B cell (primary cell): Measurements from ENCODE around the gene OR52N1.

Source experiments
- EZH2 ChIP-seq: IDR thresholded peaks from 2 replicates; pipeline ENCODE4 v1.6.1; 2012; ENCODE audit warnings: borderline replicate concordance, low read depth, mild to moderate bottlenecking, moderate library complexity, low read length; ENCODE audit not compliant: insufficient read depth, poor library complexity, severe bottlenecking
- TF ChIP-seq, protein P1 (sequence below): fragments of 200-600 bp; IDR thresholded peaks from one replicate; pipeline ENCODE4 v1.8.0; 2022; ENCODE audit warnings: antibody characterized with exemption, mild to moderate bottlenecking

DNA sequence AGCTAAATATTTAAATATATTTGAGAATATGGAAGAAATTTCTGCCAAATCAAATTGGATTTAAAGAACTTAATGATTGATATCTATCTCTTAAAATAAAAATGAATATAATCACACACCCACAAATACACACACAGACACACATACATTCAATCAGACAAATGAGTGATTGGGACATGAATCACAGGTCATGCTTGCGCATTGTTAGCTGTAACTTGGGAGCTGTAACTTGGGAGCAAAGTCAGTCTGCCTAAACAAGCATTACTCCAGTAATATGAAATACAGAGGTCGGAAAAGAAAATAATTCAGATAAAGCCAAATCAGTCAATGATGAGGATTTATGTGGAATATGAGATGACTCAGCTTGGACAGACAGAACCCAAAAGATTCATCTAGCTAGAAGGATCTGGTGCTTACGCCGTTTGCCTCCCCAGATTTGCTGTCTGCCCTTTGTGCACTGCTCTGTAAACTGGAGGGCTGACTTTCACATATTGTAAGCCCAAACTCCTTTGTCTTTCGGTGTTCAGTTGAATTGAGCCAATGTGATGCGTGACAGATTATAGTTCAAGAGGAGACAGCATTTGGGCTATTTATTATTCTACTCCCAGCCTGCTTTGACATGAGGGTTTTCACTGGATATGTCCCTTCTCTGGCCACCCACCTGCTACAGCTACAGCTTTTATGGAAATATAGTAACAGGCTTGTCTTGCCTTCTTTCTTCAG is 53.2 kb downstream of the OR52N1 start:
- TF ChIP-seq, protein P1, sequence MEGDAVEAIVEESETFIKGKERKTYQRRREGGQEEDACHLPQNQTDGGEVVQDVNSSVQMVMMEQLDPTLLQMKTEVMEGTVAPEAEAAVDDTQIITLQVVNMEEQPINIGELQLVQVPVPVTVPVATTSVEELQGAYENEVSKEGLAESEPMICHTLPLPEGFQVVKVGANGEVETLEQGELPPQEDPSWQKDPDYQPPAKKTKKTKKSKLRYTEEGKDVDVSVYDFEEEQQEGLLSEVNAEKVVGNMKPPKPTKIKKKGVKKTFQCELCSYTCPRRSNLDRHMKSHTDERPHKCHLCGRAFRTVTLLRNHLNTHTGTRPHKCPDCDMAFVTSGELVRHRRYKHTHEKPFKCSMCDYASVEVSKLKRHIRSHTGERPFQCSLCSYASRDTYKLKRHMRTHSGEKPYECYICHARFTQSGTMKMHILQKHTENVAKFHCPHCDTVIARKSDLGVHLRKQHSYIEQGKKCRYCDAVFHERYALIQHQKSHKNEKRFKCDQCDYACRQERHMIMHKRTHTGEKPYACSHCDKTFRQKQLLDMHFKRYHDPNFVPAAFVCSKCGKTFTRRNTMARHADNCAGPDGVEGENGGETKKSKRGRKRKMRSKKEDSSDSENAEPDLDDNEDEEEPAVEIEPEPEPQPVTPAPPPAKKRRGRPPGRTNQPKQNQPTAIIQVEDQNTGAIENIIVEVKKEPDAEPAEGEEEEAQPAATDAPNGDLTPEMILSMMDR, result no peak
- TF ChIP-seq EZH2, result no peak
